Ishikawa (cell line): ENCODE data around the gene MSH5.

Source experiments
- EP300 ChIP-seq: IDR thresholded peaks from 2 replicates; pipeline ENCODE4 v1.6.1; 2012; ENCODE audit warnings: borderline replicate concordance
- YY1 ChIP-seq: IDR thresholded peaks from 2 replicates; pipeline ENCODE4 v1.6.1; 2012; ENCODE audit warnings: low read depth
- TF ChIP-seq, protein P1 (sequence below): IDR thresholded peaks from 2 replicates; pipeline ENCODE4 v1.6.1; 2012
- TF ChIP-seq, protein P2 (sequence below): IDR thresholded peaks from 2 replicates; pipeline ENCODE4 v1.6.1; 2012

DNA sequence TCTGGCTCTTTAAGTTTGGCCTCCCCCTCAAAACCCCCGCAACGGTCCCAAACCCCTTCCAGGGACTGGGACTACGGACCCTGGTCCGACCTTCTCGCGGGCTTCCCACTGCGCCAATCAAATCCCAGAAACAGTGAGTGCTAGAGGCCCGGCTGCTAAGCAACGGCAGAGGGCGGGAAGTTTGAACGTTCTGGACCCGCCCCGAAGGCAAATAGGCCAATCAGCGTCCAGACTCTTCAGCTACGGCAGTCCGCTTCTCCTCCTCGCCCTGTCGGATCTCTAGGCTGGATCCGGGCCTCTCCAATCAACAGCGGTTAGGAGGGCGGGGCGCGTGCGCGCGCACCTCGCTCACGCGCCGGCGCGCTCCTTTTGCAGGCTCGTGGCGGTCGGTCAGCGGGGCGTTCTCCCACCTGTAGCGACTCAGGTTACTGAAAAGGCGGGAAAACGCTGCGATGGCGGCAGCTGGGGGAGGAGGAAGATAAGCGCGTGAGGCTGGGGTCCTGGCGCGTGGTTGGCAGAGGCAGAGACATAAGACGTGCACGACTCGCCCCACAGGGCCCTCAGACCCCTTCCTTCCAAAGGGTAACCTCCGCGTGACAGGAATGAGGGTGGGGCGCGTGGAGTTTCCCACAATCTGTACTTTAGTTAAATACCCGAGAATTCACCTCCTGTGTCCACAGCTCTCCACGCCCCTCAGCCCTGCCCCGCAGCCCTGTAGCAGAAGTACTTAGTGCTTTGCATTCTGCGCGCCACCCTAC is at the start of gene MSH5:
- TF ChIP-seq EP300 (no peak; the same call in 1 of the 2 replicates), YY1 (peak; percentile 87)
- TF ChIP-seq, protein P1, sequence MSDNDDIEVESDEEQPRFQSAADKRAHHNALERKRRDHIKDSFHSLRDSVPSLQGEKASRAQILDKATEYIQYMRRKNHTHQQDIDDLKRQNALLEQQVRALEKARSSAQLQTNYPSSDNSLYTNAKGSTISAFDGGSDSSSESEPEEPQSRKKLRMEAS: peak; percentile 99
- TF ChIP-seq, protein P2, sequence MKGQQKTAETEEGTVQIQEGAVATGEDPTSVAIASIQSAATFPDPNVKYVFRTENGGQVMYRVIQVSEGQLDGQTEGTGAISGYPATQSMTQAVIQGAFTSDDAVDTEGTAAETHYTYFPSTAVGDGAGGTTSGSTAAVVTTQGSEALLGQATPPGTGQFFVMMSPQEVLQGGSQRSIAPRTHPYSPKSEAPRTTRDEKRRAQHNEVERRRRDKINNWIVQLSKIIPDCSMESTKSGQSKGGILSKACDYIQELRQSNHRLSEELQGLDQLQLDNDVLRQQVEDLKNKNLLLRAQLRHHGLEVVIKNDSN: peak; percentile 47
